ENCODE data around the gene NBAS. TPM values are rescaled to one million over a fixed set of nuclear protein-coding genes. Genes with fewer than 3 reads are reported as not detected.

Gene NBAS
- total and polyA plus RNA-seq, 2 donors = 26.0 to 118 TPM

- no peak for DNase-seq (ENCODE audit: extremely low spot score)
- Histone ChIP-seq H3K4me1 (ENCODE audit: insufficient read depth) (no peaks in the 10 kb centered on the region), H3K27ac (ENCODE audit: low read depth) (no peak overlapping the region), H3K4me3 (ENCODE audit: low read depth, low read length) (no peak overlapping the region), H3K36me3 (ENCODE audit: insufficient read depth) (no peaks in the 10 kb centered on the region)
- 98% methylated on average over 5 of the region's 5 CpGs for WGBS
These were observed 376.6 kb downstream of the NBAS start for GRCh38 chr2:15184491-15184890.

DNA sequence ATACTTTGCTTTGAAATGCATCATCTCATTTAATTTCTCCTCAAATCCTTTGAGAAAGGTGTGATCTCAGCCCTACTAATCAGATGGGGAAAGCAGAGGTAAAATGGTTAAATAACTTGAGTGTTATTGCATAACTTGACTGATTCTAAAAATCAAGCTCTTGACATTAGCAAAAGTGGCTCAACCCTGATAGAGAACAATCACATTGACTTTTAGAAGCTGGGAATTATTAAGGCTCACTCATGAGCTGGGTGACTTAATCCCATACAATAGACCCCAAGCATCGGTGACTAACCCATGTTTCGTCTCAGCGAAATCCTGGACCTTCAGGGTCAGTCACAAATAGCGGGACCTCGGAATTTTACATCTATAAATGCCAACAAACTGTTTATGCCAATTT is 378.9 kb downstream of the NBAS start:
- no peak overlapping the region for H3K27ac ChIP-seq (ENCODE audit: low read depth)
- WGBS = 96% methylated on average over 5 of the region's 5 CpGs
- no peaks in the 10 kb centered on the region for H3K4me1 ChIP-seq (ENCODE audit: insufficient read depth)
- no peak overlapping the region for H3K4me3 ChIP-seq (ENCODE audit: low read depth, low read length)
- no peak for DNase-seq (ENCODE audit: extremely low spot score)
- H3K36me3 ChIP-seq (ENCODE audit: insufficient read depth) = no peaks in the 10 kb centered on the region

DNA sequence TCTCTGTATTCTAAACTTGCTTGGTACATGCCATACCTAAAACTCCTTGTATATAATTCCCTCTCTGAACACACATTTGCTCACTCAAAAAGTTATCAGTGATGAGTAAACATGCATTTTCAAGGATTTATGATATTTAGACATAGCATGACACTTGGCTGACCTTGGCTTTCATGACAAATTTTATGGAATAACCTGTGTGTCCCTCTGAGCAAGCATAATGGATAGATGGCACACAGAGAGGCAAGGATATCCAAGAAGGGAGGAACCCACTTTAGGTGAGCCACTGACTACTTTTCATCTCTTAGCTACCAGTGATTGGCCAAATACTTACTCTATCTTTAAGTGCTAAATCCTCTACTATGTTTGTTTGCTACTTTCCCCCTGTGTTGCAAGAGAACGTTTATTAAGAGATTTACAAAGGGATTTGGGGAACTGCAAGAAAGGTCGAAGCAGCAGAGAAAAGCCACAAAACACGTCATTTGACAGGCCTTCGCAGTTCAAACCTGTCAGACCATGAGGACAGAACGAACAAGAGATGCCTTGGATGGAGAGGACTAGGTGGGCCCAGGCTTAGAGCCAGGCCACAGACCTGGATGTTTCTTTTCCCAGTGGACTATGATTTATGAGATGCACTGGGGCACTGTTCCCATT is 379.9 kb downstream of the NBAS start:
- no peaks in the 10 kb centered on the region for H3K4me1 ChIP-seq (ENCODE audit: insufficient read depth)
- WGBS = 30% methylated on average over 5 of the region's 5 CpGs
- H3K36me3 ChIP-seq (ENCODE audit: insufficient read depth) = no peaks in the 10 kb centered on the region
- no peak overlapping the region for H3K4me3 ChIP-seq (ENCODE audit: low read depth, low read length)
- DNase-seq (ENCODE audit: extremely low spot score) = no peak
- H3K27ac ChIP-seq (ENCODE audit: low read depth) = no peak overlapping the region

DNA sequence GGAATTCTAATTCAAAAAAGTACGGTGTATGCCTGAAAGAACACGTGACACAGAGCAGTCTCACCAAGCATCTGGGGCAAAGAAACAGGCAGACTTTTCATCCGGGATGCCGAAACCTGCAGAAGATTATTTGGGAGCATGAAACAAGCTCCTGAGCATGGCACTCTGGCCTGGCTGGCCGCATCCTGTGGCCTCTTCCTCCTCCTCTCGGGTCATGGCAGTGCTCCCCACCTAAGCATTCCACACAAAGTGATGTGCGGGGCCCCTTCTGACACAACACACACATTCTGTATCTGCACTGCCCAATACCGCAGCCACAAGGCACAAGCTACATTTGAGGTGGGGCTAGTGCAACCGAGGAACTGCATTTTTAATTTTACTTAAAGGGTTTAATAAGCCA is 380.8 kb downstream of the NBAS start:
- DNase-seq (ENCODE audit: extremely low spot score) = no peak
- no peak overlapping the region for H3K27ac ChIP-seq (ENCODE audit: low read depth)
- 92% methylated on average over 9 of the region's 9 CpGs for WGBS
- H3K36me3 ChIP-seq (ENCODE audit: insufficient read depth) = no peaks in the 10 kb centered on the region
- H3K4me1 ChIP-seq (ENCODE audit: insufficient read depth) = no peaks in the 10 kb centered on the region
- no peak overlapping the region for H3K4me3 ChIP-seq (ENCODE audit: low read depth, low read length)

- no peaks in the 10 kb centered on the region for H3K36me3 ChIP-seq (ENCODE audit: insufficient read depth)
- no peak for DNase-seq (ENCODE audit: extremely low spot score)
- no peaks in the 10 kb centered on the region for H3K4me1 ChIP-seq (ENCODE audit: insufficient read depth)
- no peak overlapping the region for H3K27ac ChIP-seq (ENCODE audit: low read depth)
- H3K4me3 ChIP-seq (ENCODE audit: low read depth, low read length) = no peak overlapping the region
- WGBS = 96% methylated on average over 14 of the region's 14 CpGs
These were observed 382.2 kb downstream of the NBAS start for GRCh38 chr2:15178946-15179345.

GRCh38 chr2:15177103-15177502 is 384.0 kb downstream of the NBAS start:
- WGBS = 89% methylated on average over 6 of the region's 6 CpGs
- Histone ChIP-seq H3K4me1 (ENCODE audit: insufficient read depth) (no peaks in the 10 kb centered on the region), H3K27ac (ENCODE audit: low read depth) (no peak overlapping the region)

GRCh38 chr2:15176604-15177003 is 384.5 kb downstream of the NBAS start:
- Histone ChIP-seq H3K36me3 (ENCODE audit: insufficient read depth) (no peaks in the 10 kb centered on the region), H3K27ac (ENCODE audit: low read depth) (no peak overlapping the region), H3K4me1 (ENCODE audit: insufficient read depth) (no peaks in the 10 kb centered on the region), H3K4me3 (ENCODE audit: low read depth, low read length) (no peak overlapping the region)
- no peak for DNase-seq (ENCODE audit: extremely low spot score)
- WGBS = 92% methylated on average over 1 of the region's 1 CpG

More at GRCh38 chr2:15177103-15177502, 384.0 kb downstream of the NBAS start:
- Histone ChIP-seq H3K4me3 (ENCODE audit: low read depth, low read length) (no peak overlapping the region), H3K36me3 (ENCODE audit: insufficient read depth) (no peaks in the 10 kb centered on the region)
- no peak for DNase-seq (ENCODE audit: extremely low spot score)

- no peaks in the 10 kb centered on the region for H3K36me3 ChIP-seq (ENCODE audit: insufficient read depth)
These were observed 386.6 kb downstream of the NBAS start for GRCh38 chr2:15174567-15174966.

GRCh38 chr2:15173501-15173900 is 387.6 kb downstream of the NBAS start:
- WGBS = 94% methylated on average over 8 of the region's 8 CpGs
- Histone ChIP-seq H3K4me3 (ENCODE audit: low read depth, low read length) (no peak overlapping the region), H3K27ac (ENCODE audit: low read depth) (no peak overlapping the region), H3K4me1 (ENCODE audit: insufficient read depth) (no peaks in the 10 kb centered on the region), H3K36me3 (ENCODE audit: insufficient read depth) (no peaks in the 10 kb centered on the region)
- DNase-seq (ENCODE audit: extremely low spot score) = no peak

More at GRCh38 chr2:15174567-15174966, 386.6 kb downstream of the NBAS start:
- no peaks in the 10 kb centered on the region for H3K4me1 ChIP-seq (ENCODE audit: insufficient read depth)
- H3K27ac ChIP-seq (ENCODE audit: low read depth) = no peak overlapping the region
- H3K4me3 ChIP-seq (ENCODE audit: low read depth, low read length) = no peak overlapping the region
- WGBS = 99% methylated on average over 2 of the region's 2 CpGs
- no peak for DNase-seq (ENCODE audit: extremely low spot score)

- Histone ChIP-seq H3K4me1 (ENCODE audit: insufficient read depth) (no peaks in the 10 kb centered on the region), H3K27ac (ENCODE audit: low read depth) (no peak overlapping the region), H3K36me3 (ENCODE audit: insufficient read depth) (no peaks in the 10 kb centered on the region), H3K4me3 (ENCODE audit: low read depth, low read length) (no peak overlapping the region)
- WGBS = 64% methylated on average over 1 of the region's 1 CpG
- DNase-seq (ENCODE audit: extremely low spot score) = no peak
These were observed 388.3 kb downstream of the NBAS start for GRCh38 chr2:15172825-15173224.

DNA sequence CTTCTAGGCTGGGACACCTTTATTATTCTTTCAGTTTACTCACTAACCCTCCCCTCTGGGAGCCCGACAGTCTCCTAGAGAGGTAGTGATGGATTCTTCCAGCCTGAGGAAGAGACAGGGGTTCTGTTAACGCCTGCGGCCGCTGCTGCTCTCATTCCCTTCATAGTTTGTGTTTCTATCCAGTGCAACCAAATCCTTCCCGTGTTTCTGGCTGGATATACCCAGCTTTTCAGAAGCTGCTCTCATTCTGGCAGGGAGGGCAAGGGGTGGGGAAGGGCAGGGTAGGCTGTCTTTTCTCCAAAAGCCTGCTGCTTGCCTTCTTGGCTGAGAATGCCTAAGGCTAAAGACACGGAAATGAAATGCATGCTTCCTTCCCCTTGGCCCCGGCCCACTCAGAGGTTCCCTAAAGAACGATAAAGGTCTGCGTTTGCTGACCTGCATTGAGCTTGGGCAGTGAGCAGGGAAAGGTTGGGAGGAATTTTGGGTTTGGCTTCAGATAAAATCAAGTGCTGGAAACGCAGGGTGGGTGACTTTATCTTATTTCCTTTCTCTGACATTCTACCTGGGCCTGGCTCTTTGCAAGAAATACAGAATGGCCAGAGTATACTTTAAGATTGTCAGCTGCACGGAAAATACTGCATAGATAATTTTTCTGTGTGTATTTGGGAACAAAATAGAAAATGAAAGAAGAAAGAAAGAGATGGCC is 390.9 kb downstream of the NBAS start:
- no peak overlapping the region for H3K4me3 ChIP-seq (ENCODE audit: low read depth, low read length)
- WGBS = 29% methylated on average over 11 of the region's 11 CpGs
- DNase-seq (ENCODE audit: extremely low spot score) = no peak
- H3K36me3 ChIP-seq (ENCODE audit: insufficient read depth) = peaks cover 2% of the 10 kb centered on the region
- no peak overlapping the region for H3K27ac ChIP-seq (ENCODE audit: low read depth)
- no peaks in the 10 kb centered on the region for H3K4me1 ChIP-seq (ENCODE audit: insufficient read depth)

DNA sequence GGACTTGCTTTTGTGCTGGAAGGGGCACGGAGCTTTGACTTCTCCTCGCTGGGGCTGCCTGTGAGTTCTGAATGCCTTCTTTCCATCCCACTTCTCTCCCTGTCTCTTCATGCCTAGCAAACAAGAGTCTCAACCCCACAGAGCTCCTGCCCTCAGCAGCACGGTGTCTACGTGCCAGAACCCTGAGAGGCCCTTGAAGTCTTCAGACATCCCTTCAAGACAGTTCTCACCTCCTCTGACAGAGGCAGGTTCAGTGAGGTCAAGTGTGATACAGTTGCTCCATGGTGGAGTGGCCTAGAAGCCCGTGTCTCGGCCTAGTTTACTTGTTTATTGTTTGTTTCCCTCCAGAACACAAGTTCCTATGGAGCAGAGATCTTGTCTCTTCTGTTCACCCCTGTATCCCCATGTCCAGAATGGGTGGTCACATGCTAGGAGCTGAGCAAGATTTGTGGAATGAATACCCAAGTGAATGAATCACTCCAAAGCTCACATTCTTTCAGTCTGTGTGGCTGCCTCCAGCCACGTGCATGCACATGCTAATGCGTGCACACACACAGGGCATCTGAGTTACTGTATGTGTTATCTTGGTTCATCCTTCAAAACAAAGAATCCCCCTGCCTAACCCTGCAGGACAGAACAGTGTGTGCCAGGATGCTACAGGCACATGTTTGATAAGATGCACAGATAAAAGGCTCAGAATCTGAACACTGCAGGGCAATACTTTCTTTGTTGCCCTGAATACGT is 391.6 kb downstream of the NBAS start:
- Histone ChIP-seq H3K27ac (ENCODE audit: low read depth) (no peak overlapping the region), H3K4me3 (ENCODE audit: low read depth, low read length) (no peak overlapping the region)

DNA sequence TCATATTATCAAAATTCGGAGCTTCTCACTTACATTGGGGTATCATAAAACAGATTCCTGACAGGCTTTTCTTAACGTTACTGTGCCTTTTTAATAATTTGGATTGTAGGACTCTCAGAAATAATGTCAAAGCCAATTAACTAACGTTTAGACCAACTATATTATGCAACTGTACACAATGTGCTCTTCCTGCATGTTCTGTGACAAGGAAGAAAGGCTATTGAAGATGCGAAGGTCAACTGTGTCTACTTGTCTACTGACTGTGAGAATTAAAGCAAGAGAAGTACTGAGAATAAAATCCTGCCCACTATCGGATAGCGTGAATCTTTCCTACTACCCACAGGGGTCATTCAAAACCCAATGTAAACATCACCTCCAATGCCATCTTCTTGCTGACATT is 393.0 kb downstream of the NBAS start:
- Histone ChIP-seq H3K36me3 (ENCODE audit: insufficient read depth) (peaks cover 2% of the 10 kb centered on the region), H3K4me1 (ENCODE audit: insufficient read depth) (no peaks in the 10 kb centered on the region), H3K4me3 (ENCODE audit: low read depth, low read length) (no peak overlapping the region), H3K27ac (ENCODE audit: low read depth) (no peak overlapping the region)
- WGBS = 94% methylated on average over 6 of the region's 6 CpGs
- no peak for DNase-seq (ENCODE audit: extremely low spot score)

More for the DNA sequence above, 391.6 kb downstream of the NBAS start:
- no peaks in the 10 kb centered on the region for H3K4me1 ChIP-seq (ENCODE audit: insufficient read depth)
- DNase-seq (ENCODE audit: extremely low spot score) = no peak
- 66% methylated on average over 9 of the region's 9 CpGs for WGBS
- H3K36me3 ChIP-seq (ENCODE audit: insufficient read depth) = peaks cover 2% of the 10 kb centered on the region

DNA sequence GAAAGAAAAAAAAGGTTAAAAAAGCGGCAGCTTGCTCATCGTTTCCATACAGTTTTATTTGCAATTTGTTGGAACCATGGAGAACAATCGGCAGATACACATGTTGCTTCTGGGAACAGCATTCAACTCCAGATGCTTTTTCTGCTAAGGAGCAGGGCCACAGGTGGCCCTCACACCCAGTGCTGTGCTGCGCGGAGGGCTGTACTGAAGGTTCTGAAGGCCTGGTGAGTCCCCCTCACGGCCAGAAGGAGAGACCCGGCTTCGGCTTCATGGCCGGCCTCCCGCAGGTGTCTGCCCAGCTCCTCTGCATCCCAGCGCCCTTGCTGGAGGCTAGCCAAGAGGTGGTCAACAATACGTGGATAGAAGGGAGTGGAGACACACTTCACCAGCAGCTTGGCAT is 394.3 kb downstream of the NBAS start:
- Histone ChIP-seq H3K4me3 (ENCODE audit: low read depth, low read length) (no peak overlapping the region), H3K36me3 (ENCODE audit: insufficient read depth) (peaks cover 2% of the 10 kb centered on the region), H3K27ac (ENCODE audit: low read depth) (no peak overlapping the region), H3K4me1 (ENCODE audit: insufficient read depth) (no peaks in the 10 kb centered on the region)
- WGBS = 95% methylated on average over 12 of the region's 12 CpGs
- no peak for DNase-seq (ENCODE audit: extremely low spot score)

Data from urinary bladder (tissue), 4 donors.